Neural progenitor cell (in vitro differentiated cells): ENCODE data around the gene MYO16. TPM values are rescaled to one million over a fixed set of nuclear protein-coding genes. Genes with fewer than 3 reads are reported as not detected.

Experiments used
- DNase-seq: peaks from one replicate; pipeline ENCODE4 v3.0.0-alpha.2; 2016; ENCODE audit warnings: low spot score
- H2AFZ ChIP-seq: fragments of 200-600 bp; sonication (generic); replicated peaks from 2 replicates; pipeline ENCODE4 v1.6.1; 2016; ENCODE audit warnings: antibody characterized with exemption
- H3F3A ChIP-seq: fragments of 200-600 bp; sonication (generic); 2 replicates; pipeline ENCODE4 v1.6.1; 2016; ENCODE audit warnings: antibody characterized with exemption, low read depth
- H3K27ac ChIP-seq: fragments of 200-600 bp; sonication (generic); 2 replicates; pipeline ENCODE4 v1.5.1; 2016; ENCODE audit warnings: mild to moderate bottlenecking
- H3K27me3 ChIP-seq: fragments of 200-600 bp; sonication (generic); 2 replicates; pipeline ENCODE4 v1.6.1; 2016; ENCODE audit warnings: mild to moderate bottlenecking, moderate library complexity
- H3K36me3 ChIP-seq: fragments of 200-600 bp; sonication (generic); 2 replicates; pipeline ENCODE4 v1.5.1; 2016
- H3K4me1 ChIP-seq: fragments of 200-600 bp; sonication (generic); 2 replicates; pipeline ENCODE4 v1.6.1; 2016; ENCODE audit warnings: mixed run types
- H3K4me2 ChIP-seq: fragments of 200-600 bp; sonication (generic); 2 replicates; pipeline ENCODE4 v1.6.1; 2016
- H3K4me3 ChIP-seq: fragments of 200-600 bp; sonication (generic); 2 replicates; pipeline ENCODE4 v1.5.1; 2016
- H3K79me2 ChIP-seq: fragments of 200-600 bp; sonication (generic); 2 replicates; pipeline ENCODE4 v1.6.1; 2016; ENCODE audit warnings: low read depth
- H3K9ac ChIP-seq: fragments of 200-600 bp; sonication (generic); 2 replicates; pipeline ENCODE4 v1.6.1; 2016
- H3K9me3 ChIP-seq: fragments of 200-600 bp; sonication (generic); 2 replicates; pipeline ENCODE4 v1.5.1; 2016; ENCODE audit warnings: low read depth
- H4K20me1 ChIP-seq: fragments of 200-600 bp; sonication (generic); 2 replicates; pipeline ENCODE4 v1.6.1; 2016; ENCODE audit warnings: low read depth
- H3K27ac Mint-ChIP-seq: 3 replicates; pipeline ENCODE4 v1.8.0; 2021; ENCODE audit warnings: mixed read lengths
- H3K27me3 Mint-ChIP-seq: 2 replicates; pipeline ENCODE4 v1.8.0; 2022; ENCODE audit warnings: low read depth, mild to moderate bottlenecking, inconsistent platforms, moderate library complexity, mixed read lengths; ENCODE audit not compliant: insufficient read depth
- H3K36me3 Mint-ChIP-seq: 3 replicates; pipeline ENCODE4 v1.8.0; 2021; ENCODE audit warnings: mixed read lengths
- H3K4me1 Mint-ChIP-seq: 3 replicates; pipeline ENCODE4 v1.8.0; 2021; ENCODE audit warnings: mixed read lengths
- H3K4me3 Mint-ChIP-seq: 3 replicates; pipeline ENCODE4 v1.8.0; 2021; ENCODE audit warnings: mild to moderate bottlenecking, moderate library complexity, mixed read lengths
- H3K9me3 Mint-ChIP-seq: 3 replicates; pipeline ENCODE4 v1.8.0; 2020; ENCODE audit warnings: mixed read lengths
- CTCF ChIP-seq: fragments of 200-600 bp; sonication (generic); IDR thresholded peaks from 2 replicates; pipeline ENCODE4 v1.5.1; 2017; ENCODE audit warnings: antibody characterized with exemption, mild to moderate bottlenecking
- EZH2 ChIP-seq: fragments of 200-600 bp; sonication (generic); IDR thresholded peaks from 2 replicates; pipeline ENCODE4 v1.6.1; 2017; ENCODE audit warnings: antibody characterized with exemption, mild to moderate bottlenecking, moderate library complexity
- EZH2phosphoT487 ChIP-seq: fragments of 200-600 bp; sonication (generic); IDR thresholded peaks from 2 replicates; pipeline ENCODE4 v1.6.1; 2017; ENCODE audit warnings: antibody characterized with exemption
- total RNA-seq: library from RNA; depleted of rRNA; stranded (reverse); fragments of >200 nt; gene quantifications from 2 replicates; pipeline ENCODE4 v1.2.3, GENCODE V29; 2015; ENCODE audit warnings: low replicate concordance

Gene MYO16
- total RNA-seq, 1 donor from 2014 or later, result 0.41 TPM

DNA sequence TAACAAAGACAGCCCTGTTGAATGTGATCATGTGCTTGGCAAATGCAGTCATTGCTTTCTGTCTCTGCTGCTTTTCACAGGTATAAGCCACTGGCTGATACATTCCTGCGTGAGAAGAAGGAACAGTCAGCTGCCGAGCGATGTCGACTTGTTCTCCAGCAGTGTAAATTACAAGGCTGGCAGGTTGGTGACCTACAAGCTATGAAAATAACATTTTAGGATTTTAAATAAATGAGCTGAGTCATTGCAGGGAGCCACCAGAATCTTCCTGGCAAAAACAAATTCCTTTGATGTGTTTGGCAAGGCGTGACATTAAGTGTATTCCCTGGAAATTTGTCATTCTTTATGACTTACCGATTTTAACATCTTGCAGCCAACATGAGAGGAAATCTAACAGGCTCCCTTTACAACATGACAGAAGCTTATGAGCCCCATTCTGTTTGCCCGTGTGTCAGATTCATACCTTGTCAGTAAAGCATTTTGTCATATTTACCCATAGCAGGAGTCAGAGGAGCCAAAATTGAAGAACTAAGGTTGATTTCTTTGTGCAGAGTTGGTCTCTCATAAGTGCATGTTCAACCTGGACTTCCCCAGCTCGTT lies 471.4 kb downstream of the MYO16 start:
- Histone ChIP-seq H3F3A (no peaks in the 10 kb centered on the region), H3K4me1 (no peaks in the 10 kb centered on the region), H2AFZ (peak overlapping the region; percentile 3), H4K20me1 (no peaks in the 10 kb centered on the region), H3K79me2 (no peaks in the 10 kb centered on the region), H3K4me3 (no peak overlapping the region), H3K27me3 (no peaks in the 10 kb centered on the region), H3K36me3 (no peaks in the 10 kb centered on the region), H3K27ac (no peak overlapping the region), H3K9ac (no peak overlapping the region), H3K9me3 (no peaks in the 10 kb centered on the region), H3K4me2 (no peak overlapping the region)
- Mint-ChIP-seq H3K27me3 (peaks cover 6% of the 10 kb centered on the region), H3K9me3 (peaks cover 5% of the 10 kb centered on the region), H3K4me3 (no peak overlapping the region), H3K36me3 (no peaks in the 10 kb centered on the region), H3K27ac (no peak overlapping the region), H3K4me1 (peaks cover 7% of the 10 kb centered on the region)
- DNase-seq, result no peak
- TF ChIP-seq EZH2, result no peak
- TF ChIP-seq CTCF, result no peak

DNA sequence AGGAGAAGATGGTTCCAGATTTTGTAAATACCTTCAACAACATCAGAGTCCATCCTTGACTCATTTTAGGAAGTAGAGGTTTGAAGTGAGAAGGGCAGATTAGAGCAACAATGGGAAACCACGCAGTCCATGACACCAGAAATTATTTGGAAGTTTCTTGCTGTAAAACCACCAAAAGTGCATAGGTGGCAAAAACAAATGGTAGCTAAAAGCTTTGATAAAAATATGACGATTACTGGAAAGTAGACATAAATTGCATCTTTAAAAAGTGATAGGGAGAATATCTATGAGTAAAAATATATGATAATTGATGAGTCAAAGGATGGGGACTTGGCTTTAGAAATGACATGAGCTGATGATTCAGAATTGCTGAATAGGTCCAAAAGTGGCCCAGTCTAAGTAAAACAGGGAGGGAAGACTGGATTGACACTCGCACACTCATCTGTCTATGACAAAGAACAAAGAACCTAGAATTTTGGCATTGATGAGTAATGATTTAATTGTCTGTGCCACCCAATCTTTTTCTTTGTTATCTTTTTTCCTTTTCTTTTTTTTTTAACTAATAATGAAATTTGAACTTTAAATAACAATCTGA lies 472.2 kb downstream of the MYO16 start:
- Histone ChIP-seq H3K4me3 (no peak overlapping the region), H3K79me2 (no peaks in the 10 kb centered on the region), H3K9ac (no peak overlapping the region), H3F3A (no peaks in the 10 kb centered on the region), H4K20me1 (no peaks in the 10 kb centered on the region), H3K9me3 (no peaks in the 10 kb centered on the region), H3K27ac (no peak overlapping the region), H3K36me3 (no peaks in the 10 kb centered on the region), H3K4me2 (no peak overlapping the region), H2AFZ (no peak overlapping the region), H3K4me1 (no peaks in the 10 kb centered on the region), H3K27me3 (no peaks in the 10 kb centered on the region)
- H3K4me1 Mint-ChIP-seq, result peaks cover 2% of the 10 kb centered on the region
- no peak for DNase-seq
- H3K27ac Mint-ChIP-seq, result no peak overlapping the region
- H3K4me3 Mint-ChIP-seq, result no peak overlapping the region
- peaks cover 5% of the 10 kb centered on the region for H3K9me3 Mint-ChIP-seq
- peaks cover 2% of the 10 kb centered on the region for H3K27me3 Mint-ChIP-seq
- no peaks in the 10 kb centered on the region for H3K36me3 Mint-ChIP-seq
- TF ChIP-seq CTCF (no peak), EZH2 (no peak), EZH2phosphoT487 (no peak)

DNA sequence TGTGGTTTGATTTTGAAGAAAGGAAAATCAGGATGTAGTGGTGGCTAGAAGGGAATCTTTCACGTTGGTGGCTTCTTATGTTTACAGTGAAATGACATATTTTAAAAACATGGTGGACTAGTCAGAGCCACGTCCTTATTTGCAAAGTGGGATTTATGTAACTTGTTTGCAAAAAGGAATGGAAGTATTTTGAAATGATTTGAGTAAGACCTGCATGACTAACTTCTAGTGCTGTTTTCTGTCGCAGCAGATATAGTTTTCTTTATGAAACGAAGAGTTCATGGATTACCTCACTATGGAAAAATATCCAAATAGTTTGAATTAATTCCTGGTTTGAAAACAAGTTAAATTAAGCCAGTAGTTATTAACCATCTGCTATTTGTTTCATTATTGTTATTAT lies 476.5 kb downstream of the MYO16 start:
- Mint-ChIP-seq H3K4me3 (no peak overlapping the region), H3K4me1 (peaks cover 6% of the 10 kb centered on the region), H3K27ac (no peak overlapping the region), H3K36me3 (no peaks in the 10 kb centered on the region), H3K27me3 (peaks cover 2% of the 10 kb centered on the region), H3K9me3 (no peaks in the 10 kb centered on the region)
- no peak for DNase-seq
- Histone ChIP-seq H2AFZ (no peak overlapping the region), H3K4me2 (no peak overlapping the region), H4K20me1 (no peaks in the 10 kb centered on the region), H3K27me3 (no peaks in the 10 kb centered on the region), H3F3A (no peaks in the 10 kb centered on the region), H3K9ac (no peak overlapping the region), H3K79me2 (no peaks in the 10 kb centered on the region), H3K4me1 (no peaks in the 10 kb centered on the region), H3K4me3 (no peak overlapping the region), H3K36me3 (no peaks in the 10 kb centered on the region), H3K27ac (no peak overlapping the region), H3K9me3 (no peaks in the 10 kb centered on the region)
- TF ChIP-seq EZH2 (no peak), CTCF (no peak), EZH2phosphoT487 (no peak)
